K562 (cell line): ENCODE data around the gene NEU1. TPM values are rescaled to one million over a fixed set of nuclear protein-coding genes. Genes with fewer than 3 reads are reported as not detected.

Experiments
- CBFB ChIP-seq: sonication (generic); formaldehyde crosslinking; IDR thresholded peaks from 2 replicates; pipeline ENCODE4 v1.4.0; 2020; ENCODE audit warnings: mild to moderate bottlenecking, missing genetic modification reagents
- LEF1 ChIP-seq: fragments of 450-650 bp; IDR thresholded peaks from 2 replicates; pipeline ENCODE4 v1.6.1; 2016; ENCODE audit warnings: mild to moderate bottlenecking
- NRF1 ChIP-seq, 2 experiments: fragments of 450-650 bp; IDR thresholded peaks in 1 of 2; conservative IDR thresholded peaks in 1 of 2; 2 replicates each; pipeline ENCODE4 v1.6.1; 2014; ENCODE audit warnings: mild to moderate bottlenecking in 2 of 2
- PHF20 ChIP-seq: fragments of 450-650 bp; IDR thresholded peaks from 2 replicates; pipeline ENCODE4 v1.6.1; 2018; ENCODE audit not compliant: partially characterized antibody
- SIN3A ChIP-seq, 2 experiments: fragments of 150-350 bp in 1 of 2; IDR thresholded peaks; 2 replicates each; pipeline ENCODE4 v1.6.1; 2011 to 2016; ENCODE audit warnings: borderline replicate concordance in 2 of 2, low read depth in 2 of 2, low read length in 2 of 2, mild to moderate bottlenecking in 2 of 2, moderate library complexity in 2 of 2; ENCODE audit not compliant: control insufficient read depth in 1 of 2
- SREBF2 ChIP-seq: sonication (generic); formaldehyde crosslinking; IDR thresholded peaks from 2 replicates; pipeline ENCODE4 v1.4.0; 2020; ENCODE audit warnings: mild to moderate bottlenecking, missing genetic modification reagents
- SRSF7 ChIP-seq: fragments of 200-400 bp; formaldehyde crosslinking; optimal IDR thresholded peaks from 2 replicates; pipeline ENCODE3; 2017; ENCODE audit warnings: mild to moderate bottlenecking, low read depth, low read length
- TOE1 ChIP-seq, 2 experiments: fragments of 450-650 bp in 1 of 2; sonication (generic) in 1 of 2; formaldehyde crosslinking in 1 of 2; IDR thresholded peaks; 2 replicates each; pipeline versions ENCODE4 v1.7.1 to v1.8.0; 2016 to 2022; ENCODE audit warnings: borderline replicate concordance in 2 of 2, mild to moderate bottlenecking in 2 of 2, antibody characterized with exemption in 1 of 2, inconsistent platforms in 1 of 2, low read depth in 1 of 2, missing genetic modification reagents in 1 of 2, moderate library complexity in 1 of 2
- ZFP1 ChIP-seq: fragments of 450-650 bp; formaldehyde crosslinking; IDR thresholded peaks from 2 replicates; pipeline ENCODE4 v1.4.0; 2020; ENCODE audit warnings: mild to moderate bottlenecking, mixed read lengths
- ZNF324 ChIP-seq: fragments of 250-450 bp; sonication (Bioruptor Pico); IDR thresholded peaks from 2 replicates; pipeline ENCODE4 v1.4.0; 2020; ENCODE audit warnings: mild to moderate bottlenecking
- ZNF77 ChIP-seq: fragments of 250-450 bp; sonication (Bioruptor Pico); IDR thresholded peaks from 2 replicates; pipeline ENCODE4 v1.5.0; 2020
- polyA plus RNA-seq, 8 experiments: library from polyadenylated mRNA; depleted of rRNA in 4 of 8; stranded (reverse) in 5 of 8; unstranded in 3 of 8; fragments of >200 nt; fragmentation: Nextera tagmentation in 2 of 8; fragmentation: Illumina TruSeq in 1 of 8; extraction: Ambion mirVana in 2 of 8; extraction: Trizol in 1 of 8; gene quantifications; 2 replicates each; pipeline versions ENCODE4 v1.2.1 to v1.2.3, GENCODE V29; 2011 to 2014; ENCODE audit warnings: inconsistent platforms in 1 of 8, missing spikeins in 1 of 8
- total RNA-seq, 7 experiments: library from RNA; depleted of rRNA in 6 of 7; stranded (reverse); fragments of >200 nt in 6 of 7; fragmentation: Illumina TruSeq in 2 of 7; extraction: Trizol in 2 of 7; gene quantifications; 2 replicates each; pipeline versions ENCODE4 v1.2.1 to v1.2.3, GENCODE V29; 2011 to 2021; ENCODE audit warnings: low replicate concordance in 1 of 7
- TF ChIP-seq, protein P1 (sequence below): sonication (generic); formaldehyde crosslinking; IDR thresholded peaks from 2 replicates; pipeline ENCODE4 v1.8.0; 2022; ENCODE audit warnings: missing genetic modification reagents, mild to moderate bottlenecking, borderline replicate concordance
- TF ChIP-seq, protein P2 (sequence below), 2 experiments: fragments of 200-800 bp in 1 of 2; sonication (Bioruptor generic) in 1 of 2; sonication (generic) in 1 of 2; formaldehyde crosslinking in 1 of 2; IDR thresholded peaks in 1 of 2; conservative IDR thresholded peaks in 1 of 2; 2 replicates each; pipeline versions ENCODE4 v1.5.0 to v1.6.1; 2016 to 2020; ENCODE audit warnings: missing compliant biosample characterization in 1 of 2, missing genetic modification characterization in 1 of 2, missing genetic modification reagents in 1 of 2
- TF ChIP-seq, protein P3 (sequence below), 2 experiments: fragments of 450-650 bp; IDR thresholded peaks; 2 replicates each; pipeline ENCODE4 v1.6.1; 2018; ENCODE audit warnings: mild to moderate bottlenecking in 2 of 2, low read depth in 1 of 2; ENCODE audit not compliant: partially characterized antibody in 2 of 2
- TF ChIP-seq, protein P4 (sequence below): sonication (generic); formaldehyde crosslinking; IDR thresholded peaks from 2 replicates; pipeline ENCODE4 v1.8.1; 2023; ENCODE audit warnings: mild to moderate bottlenecking, missing genetic modification reagents, moderate library complexity

The NEU1 gene
- total and polyA plus RNA-seq, 9 of the 15 experiments (the other 6 are each of a cell fraction or from before 2014, with no cell fraction given): 14.8 to 67.8 (median 51.0) TPM

DNA sequence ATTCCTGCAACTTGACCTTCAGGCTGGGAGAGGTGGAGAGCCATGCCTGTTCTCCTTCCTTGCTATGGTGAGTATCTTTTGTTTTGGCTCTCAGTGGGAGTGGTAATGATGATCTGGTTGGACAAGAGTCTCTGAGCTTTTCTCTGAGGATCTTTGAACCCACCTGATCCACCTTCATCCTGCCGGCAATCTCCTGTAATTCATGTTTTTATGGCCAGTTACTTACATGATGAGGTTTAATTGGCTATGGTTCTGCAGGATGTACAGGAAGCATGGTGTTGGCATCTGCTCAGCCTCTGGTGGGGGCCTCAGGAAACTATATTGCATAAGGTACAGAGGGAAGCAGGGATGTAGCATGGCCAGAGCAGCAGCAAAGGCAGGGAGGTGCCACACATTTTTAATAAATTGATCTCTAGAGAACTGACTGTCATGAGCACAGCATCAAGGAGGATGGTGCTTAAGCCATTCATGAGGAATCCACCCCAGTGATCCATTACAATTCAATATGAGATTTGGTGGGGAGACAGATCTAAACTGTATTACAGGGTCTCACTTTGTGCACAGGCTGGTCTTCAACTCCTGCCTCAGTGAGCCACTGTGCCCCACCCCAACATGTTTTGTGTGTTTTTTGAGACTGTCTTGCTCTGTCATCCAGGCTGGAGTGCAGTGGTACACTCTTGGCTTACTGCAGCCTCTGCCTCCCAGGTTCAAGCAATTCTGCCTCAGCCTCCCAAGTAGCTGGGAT is 25.1 kb downstream of the NEU1 start (continued):
- TF ChIP-seq, protein P1, sequence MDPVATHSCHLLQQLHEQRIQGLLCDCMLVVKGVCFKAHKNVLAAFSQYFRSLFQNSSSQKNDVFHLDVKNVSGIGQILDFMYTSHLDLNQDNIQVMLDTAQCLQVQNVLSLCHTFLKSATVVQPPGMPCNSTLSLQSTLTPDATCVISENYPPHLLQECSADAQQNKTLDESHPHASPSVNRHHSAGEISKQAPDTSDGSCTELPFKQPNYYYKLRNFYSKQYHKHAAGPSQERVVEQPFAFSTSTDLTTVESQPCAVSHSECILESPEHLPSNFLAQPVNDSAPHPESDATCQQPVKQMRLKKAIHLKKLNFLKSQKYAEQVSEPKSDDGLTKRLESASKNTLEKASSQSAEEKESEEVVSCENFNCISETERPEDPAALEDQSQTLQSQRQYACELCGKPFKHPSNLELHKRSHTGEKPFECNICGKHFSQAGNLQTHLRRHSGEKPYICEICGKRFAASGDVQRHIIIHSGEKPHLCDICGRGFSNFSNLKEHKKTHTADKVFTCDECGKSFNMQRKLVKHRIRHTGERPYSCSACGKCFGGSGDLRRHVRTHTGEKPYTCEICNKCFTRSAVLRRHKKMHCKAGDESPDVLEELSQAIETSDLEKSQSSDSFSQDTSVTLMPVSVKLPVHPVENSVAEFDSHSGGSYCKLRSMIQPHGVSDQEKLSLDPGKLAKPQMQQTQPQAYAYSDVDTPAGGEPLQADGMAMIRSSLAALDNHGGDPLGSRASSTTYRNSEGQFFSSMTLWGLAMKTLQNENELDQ (CRISPR knock-in tag): no peak
- TF ChIP-seq, protein P2, sequence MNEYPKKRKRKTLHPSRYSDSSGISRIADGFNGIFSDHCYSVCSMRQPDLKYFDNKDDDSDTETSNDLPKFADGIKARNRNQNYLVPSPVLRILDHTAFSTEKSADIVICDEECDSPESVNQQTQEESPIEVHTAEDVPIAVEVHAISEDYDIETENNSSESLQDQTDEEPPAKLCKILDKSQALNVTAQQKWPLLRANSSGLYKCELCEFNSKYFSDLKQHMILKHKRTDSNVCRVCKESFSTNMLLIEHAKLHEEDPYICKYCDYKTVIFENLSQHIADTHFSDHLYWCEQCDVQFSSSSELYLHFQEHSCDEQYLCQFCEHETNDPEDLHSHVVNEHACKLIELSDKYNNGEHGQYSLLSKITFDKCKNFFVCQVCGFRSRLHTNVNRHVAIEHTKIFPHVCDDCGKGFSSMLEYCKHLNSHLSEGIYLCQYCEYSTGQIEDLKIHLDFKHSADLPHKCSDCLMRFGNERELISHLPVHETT (CRISPR knock-in tag; conservative IDR thresholded peaks at IDR 0.05 in 1 of 2, IDR thresholded peaks at IDR 0.05 in 1 of 2): no peak
- TF ChIP-seq PHF20: no peak
- TF ChIP-seq LEF1: no peak
- no peak for TF ChIP-seq SRSF7
- TF ChIP-seq ZNF77 (CRISPR knock-in tag): no peak
- TF ChIP-seq, protein P3, sequence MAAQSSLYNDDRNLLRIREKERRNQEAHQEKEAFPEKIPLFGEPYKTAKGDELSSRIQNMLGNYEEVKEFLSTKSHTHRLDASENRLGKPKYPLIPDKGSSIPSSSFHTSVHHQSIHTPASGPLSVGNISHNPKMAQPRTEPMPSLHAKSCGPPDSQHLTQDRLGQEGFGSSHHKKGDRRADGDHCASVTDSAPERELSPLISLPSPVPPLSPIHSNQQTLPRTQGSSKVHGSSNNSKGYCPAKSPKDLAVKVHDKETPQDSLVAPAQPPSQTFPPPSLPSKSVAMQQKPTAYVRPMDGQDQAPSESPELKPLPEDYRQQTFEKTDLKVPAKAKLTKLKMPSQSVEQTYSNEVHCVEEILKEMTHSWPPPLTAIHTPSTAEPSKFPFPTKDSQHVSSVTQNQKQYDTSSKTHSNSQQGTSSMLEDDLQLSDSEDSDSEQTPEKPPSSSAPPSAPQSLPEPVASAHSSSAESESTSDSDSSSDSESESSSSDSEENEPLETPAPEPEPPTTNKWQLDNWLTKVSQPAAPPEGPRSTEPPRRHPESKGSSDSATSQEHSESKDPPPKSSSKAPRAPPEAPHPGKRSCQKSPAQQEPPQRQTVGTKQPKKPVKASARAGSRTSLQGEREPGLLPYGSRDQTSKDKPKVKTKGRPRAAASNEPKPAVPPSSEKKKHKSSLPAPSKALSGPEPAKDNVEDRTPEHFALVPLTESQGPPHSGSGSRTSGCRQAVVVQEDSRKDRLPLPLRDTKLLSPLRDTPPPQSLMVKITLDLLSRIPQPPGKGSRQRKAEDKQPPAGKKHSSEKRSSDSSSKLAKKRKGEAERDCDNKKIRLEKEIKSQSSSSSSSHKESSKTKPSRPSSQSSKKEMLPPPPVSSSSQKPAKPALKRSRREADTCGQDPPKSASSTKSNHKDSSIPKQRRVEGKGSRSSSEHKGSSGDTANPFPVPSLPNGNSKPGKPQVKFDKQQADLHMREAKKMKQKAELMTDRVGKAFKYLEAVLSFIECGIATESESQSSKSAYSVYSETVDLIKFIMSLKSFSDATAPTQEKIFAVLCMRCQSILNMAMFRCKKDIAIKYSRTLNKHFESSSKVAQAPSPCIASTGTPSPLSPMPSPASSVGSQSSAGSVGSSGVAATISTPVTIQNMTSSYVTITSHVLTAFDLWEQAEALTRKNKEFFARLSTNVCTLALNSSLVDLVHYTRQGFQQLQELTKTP (IDR thresholded peaks at IDR 0.05; ENCODE audit: low read depth in 1 of 2, partially characterized antibody in 2 of 2): peak in 1 of 2 experiments; percentile 0
- peak in 1 of 2 experiments; percentile 13; a peak in 2 of 4 replicates for TF ChIP-seq SIN3A (IDR thresholded peaks at IDR 0.05; ENCODE audit: borderline replicate concordance in 2 of 2, control insufficient read depth in 1 of 2, low read depth in 2 of 2, low read length in 2 of 2)
- TF ChIP-seq ZFP1 (CRISPR knock-in tag): no peak
- TF ChIP-seq, protein P4, sequence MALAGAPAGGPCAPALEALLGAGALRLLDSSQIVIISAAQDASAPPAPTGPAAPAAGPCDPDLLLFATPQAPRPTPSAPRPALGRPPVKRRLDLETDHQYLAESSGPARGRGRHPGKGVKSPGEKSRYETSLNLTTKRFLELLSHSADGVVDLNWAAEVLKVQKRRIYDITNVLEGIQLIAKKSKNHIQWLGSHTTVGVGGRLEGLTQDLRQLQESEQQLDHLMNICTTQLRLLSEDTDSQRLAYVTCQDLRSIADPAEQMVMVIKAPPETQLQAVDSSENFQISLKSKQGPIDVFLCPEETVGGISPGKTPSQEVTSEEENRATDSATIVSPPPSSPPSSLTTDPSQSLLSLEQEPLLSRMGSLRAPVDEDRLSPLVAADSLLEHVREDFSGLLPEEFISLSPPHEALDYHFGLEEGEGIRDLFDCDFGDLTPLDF: no peak
- no peak for TF ChIP-seq TOE1 (IDR thresholded peaks at IDR 0.05; ENCODE audit: borderline replicate concordance)
- no peak for TF ChIP-seq TOE1 (CRISPR knock-in tag; IDR thresholded peaks at IDR 0.05; ENCODE audit: borderline replicate concordance, low read depth)
- TF ChIP-seq CBFB: 0 out of 2 replicates have a peak, but pooled peaks have one; percentile 46
- 0 out of 2 replicates have a peak, but pooled peaks have one; percentile 93 for TF ChIP-seq SREBF2
- no peak for TF ChIP-seq NRF1 (conservative IDR thresholded peaks at IDR 0.05 in 1 of 2, IDR thresholded peaks at IDR 0.05 in 1 of 2)
- TF ChIP-seq ZNF324: no peak
